GM21619 (cell line): Measurements from ENCODE around the gene RRBP1.

Experiments
- ATAC-seq: cut with Tn5 transposase; IDR thresholded peaks from one replicate; pipeline ENCODE4 v1.9.1; 2021; ENCODE audit not compliant: unreplicated experiment

Gene RRBP1

DNA sequence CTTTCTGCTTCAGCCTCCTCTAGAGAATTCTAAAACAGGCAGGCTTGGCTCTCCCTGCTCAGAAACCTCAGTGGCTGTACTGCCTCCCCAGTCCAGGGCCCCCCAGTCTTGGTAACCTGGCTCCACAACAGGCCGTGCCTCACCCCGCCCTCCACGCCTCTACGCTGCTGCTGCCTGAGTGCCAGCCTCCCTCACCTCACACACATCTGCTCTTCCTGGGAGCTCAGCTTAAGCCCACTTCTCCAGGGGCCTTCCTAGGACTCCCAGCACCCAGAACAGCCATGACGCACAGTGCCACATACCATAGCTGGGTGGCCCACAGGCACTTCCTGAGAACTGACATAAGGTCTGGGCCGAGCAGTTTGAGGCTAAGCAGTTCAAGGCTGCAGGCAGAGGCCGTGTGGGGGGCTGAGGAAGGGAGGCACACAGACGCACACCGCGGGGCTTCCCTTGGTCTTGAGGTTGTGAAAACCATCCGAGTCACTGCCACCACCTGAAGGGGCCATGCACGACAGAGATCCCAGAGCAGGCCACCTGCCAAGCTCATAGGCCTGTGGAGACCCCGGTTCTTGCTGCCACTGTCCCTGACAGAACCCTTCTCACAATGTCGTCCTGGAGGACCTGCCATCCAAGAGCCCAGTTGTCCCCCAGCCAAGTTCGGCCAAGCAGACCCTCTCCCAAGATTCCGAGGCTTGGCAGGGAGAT, 69.6 kb downstream of the RRBP1 start:
- no peak for ATAC-seq

DNA sequence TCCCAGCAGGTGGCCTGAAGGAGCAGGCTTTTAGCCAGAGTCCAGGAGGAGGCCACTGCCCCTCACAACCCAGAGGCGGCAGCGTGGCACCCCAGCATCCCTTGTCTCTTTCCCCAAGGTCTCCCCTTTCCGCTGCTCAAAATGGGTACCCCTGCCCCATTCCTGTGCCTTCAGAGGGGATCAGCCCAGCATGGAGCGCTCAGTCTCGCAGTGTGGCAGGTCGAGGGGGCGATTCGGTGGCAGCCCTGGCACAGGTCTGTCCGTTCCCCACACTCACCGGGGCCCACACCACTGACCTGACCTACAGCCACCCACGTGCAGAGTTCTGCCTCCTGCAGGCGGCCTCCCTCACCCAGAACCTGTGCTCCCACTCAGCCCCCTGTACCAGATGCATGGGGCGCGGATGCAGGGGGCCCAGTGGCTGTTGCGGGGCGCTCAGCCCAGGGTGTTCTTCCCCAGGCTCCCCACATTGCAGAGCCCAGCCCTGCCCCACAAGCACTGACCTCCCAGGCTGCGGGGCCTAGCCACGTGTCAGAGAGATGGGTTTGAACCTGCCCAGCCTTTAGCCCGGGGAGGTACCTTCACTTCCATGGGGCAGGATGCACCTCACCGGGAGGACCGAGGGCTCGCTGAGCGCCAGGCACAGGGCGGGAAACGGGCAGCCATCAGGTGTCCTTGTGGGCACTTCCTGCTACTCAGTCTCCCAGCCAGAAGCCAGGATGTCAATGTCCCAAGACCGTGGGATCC, 70.3 kb downstream of the RRBP1 start:
- ATAC-seq = no peak

DNA sequence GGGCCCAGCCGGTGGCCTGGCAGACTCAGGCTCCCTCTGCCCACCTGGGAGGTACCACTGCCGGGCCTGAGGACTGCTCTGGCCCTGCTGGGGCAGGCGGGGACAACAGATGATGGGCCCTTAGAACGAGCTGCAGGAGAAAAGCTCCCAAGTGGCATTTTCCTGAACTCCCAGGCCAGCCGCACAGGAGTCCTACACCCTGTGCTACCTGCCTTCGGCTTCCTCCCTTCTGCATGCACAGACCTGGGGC, 70.8 kb downstream of the RRBP1 start:
- no peak for ATAC-seq

DNA sequence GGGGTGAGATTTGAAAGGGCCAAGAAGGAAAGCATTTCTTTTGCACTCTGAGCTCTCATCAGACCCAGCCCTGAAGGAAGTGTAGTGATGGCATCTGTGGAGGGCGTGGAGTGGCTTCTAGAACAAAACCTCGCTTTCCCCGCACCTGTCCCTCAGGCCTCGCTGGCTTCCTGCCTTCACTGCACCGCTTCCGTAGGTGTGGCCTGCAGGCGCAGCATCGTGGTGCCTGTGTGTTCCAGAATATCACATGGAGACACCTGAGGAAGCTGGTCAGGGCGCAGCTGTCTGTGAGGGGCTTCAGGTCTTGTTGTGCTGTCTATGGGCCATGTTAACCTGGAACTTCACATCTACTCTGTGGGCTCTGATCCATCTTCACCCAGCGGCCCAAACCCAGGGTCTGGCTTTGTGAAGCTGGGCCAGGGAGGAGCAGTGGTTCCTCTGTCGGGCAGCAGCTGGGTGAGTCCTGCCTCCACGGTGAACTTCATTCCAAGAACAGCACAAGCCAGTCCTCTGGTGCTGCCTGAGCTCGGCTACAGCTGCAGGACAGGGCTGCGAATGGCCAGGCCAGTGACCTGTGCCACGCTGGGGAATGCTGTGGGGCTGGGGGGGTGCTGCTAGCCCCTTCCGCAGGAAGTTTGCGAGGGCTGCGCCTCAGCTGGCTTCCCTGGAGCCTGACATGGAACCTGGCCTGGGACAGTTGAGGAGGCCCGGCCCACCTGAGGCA, 71.3 kb downstream of the RRBP1 start:
- ATAC-seq = no peak

DNA sequence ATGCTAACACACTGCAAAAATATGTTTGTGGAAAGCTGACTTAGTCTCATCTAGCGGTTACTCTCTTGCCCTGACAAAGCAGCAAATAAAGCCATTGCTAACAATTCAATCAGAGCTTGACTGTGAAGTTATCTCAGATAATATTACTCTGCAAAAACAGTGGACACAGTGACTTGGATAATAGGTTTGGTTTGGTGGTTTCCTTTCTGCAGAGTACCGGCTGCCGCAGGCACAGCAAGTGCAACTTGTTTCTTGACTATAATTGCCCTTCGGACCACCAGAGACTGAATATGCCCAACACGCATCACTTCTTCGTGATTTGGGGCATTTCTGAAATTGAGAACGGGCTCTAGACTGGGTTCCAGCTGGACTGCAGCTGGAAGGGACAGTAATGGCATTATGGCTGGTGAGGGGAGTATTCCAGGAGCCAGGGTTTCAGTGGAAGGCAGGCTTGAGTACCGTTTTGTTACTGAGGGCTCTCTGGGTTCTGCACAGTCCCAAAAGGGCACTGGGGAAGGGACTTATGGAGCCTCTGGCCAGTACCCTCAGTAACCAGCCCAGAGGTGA, 72.1 kb downstream of the RRBP1 start:
- no peak for ATAC-seq

DNA sequence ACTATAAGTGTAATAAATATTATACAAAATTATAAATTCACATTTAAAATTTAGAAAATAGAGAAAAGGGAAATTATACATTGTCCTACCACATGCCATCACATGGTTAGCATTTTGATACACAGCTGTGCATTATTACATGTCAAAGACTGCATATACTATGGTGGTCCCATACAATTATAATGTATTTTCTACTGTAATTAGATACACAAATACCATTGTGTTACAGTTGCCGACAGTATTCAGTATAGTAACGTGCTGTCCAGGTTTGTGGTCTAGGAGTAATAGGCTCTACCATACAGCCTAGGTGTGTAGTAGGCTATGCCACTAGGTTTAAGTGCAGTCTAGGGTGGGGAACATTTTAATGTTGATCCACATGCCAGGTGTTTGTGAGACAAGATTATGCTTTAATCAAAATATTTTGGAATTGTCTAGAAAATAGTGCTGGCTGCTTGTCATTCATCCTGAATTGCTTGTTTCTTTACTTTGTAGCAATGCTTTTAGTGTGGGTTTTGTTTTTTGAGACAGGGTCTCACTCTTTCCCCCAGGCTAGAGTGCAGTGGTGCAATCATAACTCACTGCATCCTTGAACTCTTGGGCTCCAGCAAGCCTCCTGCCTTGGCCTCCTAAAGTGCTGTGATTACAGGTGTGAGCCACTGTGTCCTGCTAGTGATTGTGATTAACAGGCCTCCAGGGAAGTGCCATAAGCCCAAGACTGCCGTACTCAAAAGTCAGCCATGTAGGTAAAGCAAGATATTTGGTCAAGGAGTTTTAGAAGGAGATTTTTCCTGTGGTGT, 73.1 kb downstream of the RRBP1 start:
- no peak for ATAC-seq

DNA sequence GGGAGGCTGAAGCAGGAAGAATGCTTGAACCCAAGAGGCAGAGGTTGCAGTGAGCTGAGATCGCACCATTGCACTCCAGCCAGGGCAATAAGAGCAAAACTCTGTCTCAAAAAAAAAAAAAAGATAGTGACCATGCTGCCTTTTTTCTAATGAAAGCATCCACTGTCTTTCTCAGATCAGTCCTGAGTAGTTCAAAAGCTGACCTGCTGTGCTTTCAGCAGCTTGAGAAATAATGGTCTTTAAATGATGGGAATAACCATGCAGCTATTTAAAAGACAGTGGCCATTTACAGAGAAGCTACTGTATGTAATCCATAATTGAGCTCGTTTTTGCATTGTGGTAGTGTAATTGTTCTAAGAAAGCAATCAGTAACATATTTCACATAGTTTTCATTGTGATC, 76.0 kb downstream of the RRBP1 start:
- ATAC-seq = no peak

DNA sequence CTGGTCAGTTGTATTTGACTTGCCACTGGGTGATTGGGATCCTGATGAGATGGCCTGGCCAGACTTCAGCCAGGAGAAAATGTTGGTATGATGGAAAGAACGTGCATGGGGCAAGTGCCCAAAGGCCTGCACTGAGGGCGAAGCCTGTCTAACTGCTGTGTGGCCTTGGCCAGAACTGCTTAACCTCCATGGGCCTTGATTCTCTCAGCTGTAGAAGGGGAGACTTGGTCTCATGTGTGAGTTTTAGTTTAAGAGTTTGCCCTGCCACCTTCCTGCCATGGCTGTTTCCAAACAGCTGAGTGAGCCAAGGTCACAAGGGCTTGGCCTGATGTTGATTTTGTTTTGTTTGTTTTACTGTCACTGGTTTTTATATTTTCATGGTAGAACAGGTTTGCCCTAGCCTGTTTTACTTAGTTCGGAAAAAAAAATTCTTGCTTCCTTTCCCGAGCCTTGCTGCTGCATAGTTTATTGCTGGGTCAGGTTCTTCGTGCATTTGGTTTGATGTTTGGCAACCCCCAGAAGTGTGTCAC, 76.8 kb downstream of the RRBP1 start:
- no peak for ATAC-seq

DNA sequence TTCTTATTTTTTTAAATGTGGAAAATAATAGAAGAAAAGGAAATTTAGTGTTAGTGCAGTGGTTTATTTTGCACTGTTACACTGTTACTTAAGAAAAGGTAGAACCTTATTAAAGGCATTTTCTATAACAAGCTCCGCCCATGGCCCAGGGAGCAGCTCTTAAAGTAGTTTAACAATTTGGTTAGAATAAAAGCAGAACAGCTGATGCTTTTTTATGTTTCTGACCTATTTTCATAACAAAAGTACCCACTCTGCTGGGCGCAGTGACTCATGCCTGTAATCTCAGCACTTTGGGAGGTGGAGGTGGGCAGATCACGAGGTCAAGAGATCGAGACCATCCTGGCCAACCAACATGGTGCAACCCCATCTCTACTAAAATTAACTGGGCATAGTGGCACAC, 79.5 kb downstream of the RRBP1 start:
- no peak for ATAC-seq

DNA sequence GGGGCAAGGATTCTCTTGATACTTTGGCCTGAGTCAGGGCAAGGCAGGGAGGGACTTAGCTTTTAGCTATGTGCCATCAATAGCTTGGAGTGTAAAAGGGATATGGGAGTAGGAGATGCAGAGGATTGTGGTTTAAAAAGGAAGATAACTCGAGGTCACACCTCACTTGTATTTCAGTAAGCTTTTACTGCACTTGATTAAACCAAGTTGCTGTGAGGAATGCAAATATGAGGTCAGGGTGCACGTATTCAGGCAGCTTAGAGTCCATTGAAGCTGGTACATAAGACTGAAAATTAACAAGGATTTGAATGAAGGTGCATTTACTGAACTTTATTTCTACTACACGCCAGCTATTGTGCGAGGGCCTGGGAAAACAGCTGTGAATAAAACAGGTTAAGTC, 80.1 kb downstream of the RRBP1 start:
- no peak for ATAC-seq

DNA sequence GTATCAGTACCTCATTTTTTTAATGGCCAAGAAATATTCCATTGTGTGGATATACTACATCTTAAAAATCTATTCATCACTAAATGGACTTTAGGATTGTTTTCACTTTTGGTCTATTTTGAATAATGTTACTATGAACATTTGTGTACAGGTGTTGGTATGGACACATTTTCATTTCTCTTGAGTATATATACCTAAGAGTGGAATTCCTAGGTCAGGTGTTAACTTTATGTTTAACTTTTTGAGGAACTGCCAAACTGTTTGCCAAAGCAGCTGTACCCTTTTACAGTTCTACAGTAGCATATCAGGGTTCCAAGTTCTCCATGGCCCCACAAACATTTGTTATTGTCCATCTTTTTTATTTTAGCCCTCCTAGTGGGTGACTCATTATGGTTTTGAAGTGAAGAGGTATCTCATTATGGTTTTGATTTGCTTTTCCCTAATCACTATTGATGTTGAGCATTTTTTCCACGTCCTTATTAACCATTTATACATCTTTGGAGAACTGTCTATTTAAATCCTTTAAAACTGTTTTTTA, 84.0 kb downstream of the RRBP1 start:
- no peak for ATAC-seq

DNA sequence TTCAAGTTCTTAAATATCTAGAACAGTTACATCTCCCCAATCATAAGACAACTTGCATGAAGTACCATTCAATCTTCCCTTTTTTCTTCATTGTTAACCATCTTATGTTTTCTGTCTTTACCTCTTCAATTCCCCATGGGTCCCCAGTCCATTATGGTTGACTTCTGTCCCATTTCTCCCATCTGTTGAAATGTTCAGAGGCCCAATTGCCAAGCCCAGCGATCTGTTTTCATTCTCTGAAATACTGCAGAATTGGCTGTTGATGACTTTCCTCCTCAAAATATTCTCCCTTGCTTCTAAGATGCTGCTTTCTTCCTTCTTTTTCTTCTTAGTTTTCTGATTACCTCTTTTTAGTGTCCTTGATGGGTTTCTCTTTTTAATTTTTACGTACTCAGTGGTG, 86.2 kb downstream of the RRBP1 start:
- ATAC-seq = no peak

DNA sequence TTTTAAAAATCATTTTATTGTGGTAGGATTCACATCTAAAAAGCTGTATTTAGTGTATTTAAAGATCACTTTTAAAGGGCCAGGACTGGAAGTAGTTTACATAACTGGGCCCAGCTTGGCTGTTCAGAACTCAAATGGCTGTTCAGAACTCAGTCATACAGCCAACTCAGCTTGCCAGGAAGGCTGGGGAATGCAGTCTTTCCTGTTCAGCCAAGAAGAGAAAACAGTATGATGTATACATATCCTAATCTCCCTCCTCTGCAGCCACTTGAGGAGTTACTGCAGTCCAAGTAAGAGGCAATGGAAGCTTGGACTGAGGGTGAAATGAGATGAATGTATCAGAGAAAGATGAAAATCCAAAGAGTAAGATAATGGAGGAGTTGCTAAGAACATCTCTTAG, 87.6 kb downstream of the RRBP1 start:
- ATAC-seq = no peak

DNA sequence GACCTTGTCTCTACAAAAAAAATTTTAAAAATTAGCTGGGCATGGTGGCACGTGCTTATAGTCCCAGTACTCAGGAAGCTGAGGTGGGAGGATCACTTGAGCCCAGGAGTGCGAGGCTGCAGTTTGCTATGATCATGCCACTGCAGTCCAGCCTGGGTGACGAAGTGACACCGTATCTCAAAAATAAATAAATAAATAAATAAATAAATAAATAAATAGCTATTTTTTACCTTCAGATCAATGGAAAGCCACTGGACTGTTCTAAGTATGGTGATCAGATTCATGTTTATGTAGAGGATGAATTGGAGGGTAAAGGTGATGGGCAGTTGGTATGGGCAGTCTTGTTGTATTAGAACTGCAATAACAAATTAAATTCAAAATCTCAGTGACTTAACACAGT, 88.1 kb downstream of the RRBP1 start:
- no peak for ATAC-seq

DNA sequence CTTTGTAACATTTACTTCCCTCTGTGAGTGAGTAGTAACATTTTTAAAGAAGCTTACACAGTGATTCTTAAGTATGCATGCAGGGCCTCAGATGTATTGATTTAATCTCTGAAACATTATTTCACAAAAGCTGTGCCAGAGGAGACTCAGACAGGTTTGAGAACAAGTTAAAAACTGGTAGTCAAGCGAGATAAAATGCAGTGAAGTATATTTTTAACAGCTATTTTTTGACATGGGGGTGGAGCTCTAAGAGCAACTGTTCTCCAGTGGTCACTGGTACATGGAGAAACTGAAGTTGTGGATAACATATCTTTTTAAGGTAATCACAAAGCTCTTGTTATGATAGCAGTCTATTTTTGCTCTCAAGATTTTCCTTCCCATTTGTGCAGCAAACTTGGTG, 91.8 kb downstream of the RRBP1 start:
- ATAC-seq = no peak

DNA sequence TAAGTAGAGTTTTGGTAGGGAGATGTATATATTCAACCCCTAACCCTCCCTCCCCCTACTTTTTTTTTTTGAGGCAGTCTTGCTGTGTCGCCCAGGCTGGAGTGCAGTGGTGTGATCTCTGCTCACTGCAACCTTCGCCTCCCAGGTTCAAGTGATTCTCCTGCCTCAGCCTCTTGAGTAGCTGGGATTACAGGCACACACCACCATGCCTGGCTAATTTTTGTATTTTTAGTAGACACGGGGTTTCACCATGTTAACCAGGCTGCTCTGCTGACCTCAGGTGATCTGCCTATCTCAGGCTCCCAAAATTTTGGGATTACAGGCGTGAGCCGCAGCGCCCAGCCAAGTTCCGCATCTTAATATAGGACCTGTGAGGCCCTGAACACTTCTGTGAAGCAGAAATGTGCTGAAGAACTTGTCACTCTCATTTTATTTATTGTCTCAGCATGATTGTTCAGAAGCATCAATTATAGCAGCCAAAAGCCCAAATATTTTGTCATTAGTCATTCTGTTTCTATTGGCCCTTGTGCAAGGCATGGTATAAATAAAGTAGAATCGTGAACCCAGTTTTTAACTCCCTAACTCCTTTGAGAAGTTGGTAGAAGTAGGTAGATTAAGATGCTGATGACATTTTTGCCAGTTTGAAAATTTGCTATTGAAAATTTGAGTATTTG, 92.7 kb downstream of the RRBP1 start:
- ATAC-seq = no peak

DNA sequence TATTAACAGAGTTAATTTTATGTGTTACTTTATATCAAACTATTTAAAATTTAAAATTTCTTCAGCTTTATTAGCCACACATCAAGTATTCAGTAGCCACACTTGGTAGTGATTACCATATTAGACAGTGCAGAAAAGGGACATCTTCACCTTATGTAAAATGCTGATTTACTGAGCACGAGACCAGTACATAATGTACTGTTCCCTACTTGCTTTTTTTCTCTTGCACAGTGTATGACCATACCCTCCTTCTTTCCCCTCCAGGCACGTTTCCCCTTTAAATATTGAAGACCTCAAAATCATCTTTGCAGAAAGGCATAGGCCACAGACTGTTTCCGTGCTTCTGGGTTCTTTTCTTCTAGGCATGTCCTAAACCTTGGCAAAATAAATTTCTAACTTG, 94.2 kb downstream of the RRBP1 start:
- no peak for ATAC-seq

DNA sequence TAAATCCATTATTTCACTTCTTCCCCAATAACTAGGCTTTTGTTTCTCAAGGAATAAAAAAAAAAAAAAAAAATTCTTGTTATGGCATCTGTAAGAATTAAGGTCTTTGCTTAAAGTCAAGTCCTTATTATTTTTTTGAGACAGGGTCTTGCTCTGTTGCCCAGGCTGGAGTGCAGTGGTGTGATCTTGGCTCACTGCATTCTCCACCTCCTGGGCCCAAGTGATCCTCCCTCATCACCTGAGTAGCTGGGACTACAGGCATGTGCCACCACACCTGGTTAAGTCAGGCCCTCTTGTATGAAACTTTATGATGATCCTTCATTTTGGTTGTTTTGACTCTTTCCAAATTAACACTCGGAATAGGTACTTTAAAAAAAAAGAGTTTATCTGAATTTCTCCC, 94.9 kb downstream of the RRBP1 start:
- ATAC-seq = no peak

DNA sequence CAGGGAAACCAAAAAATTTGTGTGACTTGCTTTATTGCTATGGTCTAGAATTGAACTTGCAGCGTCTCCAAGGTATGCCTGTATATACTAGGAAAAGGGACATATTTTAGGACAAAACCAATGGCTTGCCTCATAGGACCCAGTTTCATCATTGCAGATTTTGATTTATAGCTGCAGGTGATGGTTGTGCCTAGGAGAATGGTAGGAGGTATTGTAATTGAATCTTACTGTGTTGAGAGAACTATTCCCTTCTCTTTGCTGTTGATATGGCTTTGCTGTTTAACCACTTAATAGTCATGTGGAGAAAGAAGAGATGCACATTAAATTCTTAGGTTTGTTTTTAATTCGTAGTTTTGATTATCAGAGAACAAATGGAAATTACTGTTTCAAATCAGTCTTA, 95.8 kb downstream of the RRBP1 start:
- no peak for ATAC-seq

DNA sequence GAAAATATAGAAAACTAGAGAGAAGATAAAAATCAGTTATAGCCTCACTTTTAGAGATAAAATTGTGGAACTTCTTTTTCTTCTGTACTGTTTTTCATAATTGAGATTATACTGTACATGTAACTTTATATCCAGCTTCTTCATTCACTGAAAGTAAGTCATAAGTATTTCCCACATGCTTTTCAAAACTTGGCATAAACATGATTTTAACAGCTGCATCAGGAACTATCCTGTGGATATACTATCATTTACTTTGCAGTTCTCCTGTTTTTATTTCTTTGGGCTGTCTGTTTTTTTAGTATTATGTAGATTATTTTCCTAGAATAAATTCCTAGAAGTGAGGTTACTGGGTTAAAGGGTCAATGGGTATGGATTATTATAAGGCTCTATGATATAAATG, 97.4 kb downstream of the RRBP1 start:
- ATAC-seq = no peak
